Panc1 (cell line): Measurements from ENCODE around the gene SAMD9L. TPM values are rescaled to one million over a fixed set of nuclear protein-coding genes. Genes with fewer than 3 reads are reported as not detected.

Source experiments
- ATAC-seq: fragments of 200-7000 bp; cut with Tn5 transposase; 2 replicates; pipeline ENCODE4 v1.9.1; 2020; ENCODE audit warnings: mild to moderate bottlenecking, moderate library complexity
- BruUV-seq: library from RNA; stranded (reverse); fragments of 400-500 nt; replicated peaks from 2 replicates; lab custom pipeline; 2021; lab: Mats Ljungman, UMichigan
- CTCF ChIA-PET: fragments of 300-600 bp; sonication (Branson Sonifier 250); formaldehyde crosslinking; loops from one replicate; lab custom pipeline; 2022; ENCODE audit warnings: antibody characterized with exemption; lab: Charles Lee
- POLR2A ChIA-PET: fragments of 300-600 bp; sonication (Branson Sonifier 250); formaldehyde crosslinking; loops from one replicate; lab custom pipeline; 2022; ENCODE audit warnings: antibody characterized with exemption; lab: Charles Lee
- DNase-seq: peaks from one replicate; pipeline ENCODE4 v3.0.0-alpha.2; 2010; ENCODE audit warnings: low read depth, low spot score
- H3K27ac ChIP-seq: 2 replicates; pipeline ENCODE4 v1.5.1; 2011; ENCODE audit warnings: mild to moderate bottlenecking, low read length, inconsistent platforms
- H3K27me3 ChIP-seq: fragments of 200-500 bp; sonication (Bioruptor generic); 2 replicates; pipeline ENCODE4 v1.6.0; 2014; ENCODE audit warnings: low read length, inconsistent platforms; ENCODE audit not compliant: control insufficient read depth, insufficient read depth
- H3K36me3 ChIP-seq: fragments of 200-500 bp; sonication (Bioruptor generic); 2 replicates; pipeline ENCODE4 v1.5.1; 2014; ENCODE audit warnings: inconsistent platforms, mild to moderate bottlenecking, low read length, moderate library complexity; ENCODE audit not compliant: control insufficient read depth, insufficient read depth
- H3K4me1 ChIP-seq: 2 replicates; pipeline ENCODE4 v1.5.1; 2011; ENCODE audit warnings: inconsistent platforms, mild to moderate bottlenecking, low read length, moderate library complexity; ENCODE audit not compliant: control insufficient read depth, insufficient read depth
- H3K4me3 ChIP-seq, 2 experiments: 2 replicates each; pipeline ENCODE4 v1.5.1; 2011 to 2012; ENCODE audit warnings: low read depth in 2 of 2, low read length in 2 of 2, mild to moderate bottlenecking in 2 of 2, inconsistent platforms in 1 of 2, moderate library complexity in 1 of 2
- H3K9me3 ChIP-seq: fragments of 200-500 bp; sonication (Bioruptor generic); 2 replicates; pipeline ENCODE4 v1.5.1; 2014; ENCODE audit warnings: low read depth, mild to moderate bottlenecking, inconsistent platforms, low read length, moderate library complexity; ENCODE audit not compliant: control insufficient read depth, insufficient read depth
- CTCF ChIP-seq: fragments of 450-650 bp; IDR thresholded peaks from 2 replicates; pipeline ENCODE4 v1.5.1; 2017; ENCODE audit warnings: mild to moderate bottlenecking
- POLR2AphosphoS5 ChIP-seq: IDR thresholded peaks from 2 replicates; pipeline ENCODE4 v1.6.1; 2012; ENCODE audit warnings: mild to moderate bottlenecking, low read depth, low read length, moderate library complexity
- SIN3A ChIP-seq: IDR thresholded peaks from 2 replicates; pipeline ENCODE4 v1.6.1; 2012; ENCODE audit warnings: low read depth, mild to moderate bottlenecking, low read length, moderate library complexity, borderline replicate concordance; ENCODE audit not compliant: insufficient read depth
- TCF7L2 ChIP-seq: IDR thresholded peaks from 2 replicates; pipeline ENCODE4 v1.6.1; 2011; ENCODE audit warnings: mild to moderate bottlenecking, low read depth, low read length, inconsistent platforms
- in situ Hi-C: cut with HindIII; loops from 2 replicates; pipeline ENCODE4 v1.10.0; 2016; ENCODE audit warnings: low sequenced_read_pairs, low pct_unique_long_range_greater_than_20kb
- intact Hi-C: fragments of 100-400 bp; cut with micrococcal nuclease; formaldehyde crosslinking; loops from one replicate; pipeline ENCODE4 v1.10.0; 2022; ENCODE audit not compliant: unreplicated experiment
- total RNA-seq: library from RNA; stranded (reverse); gene quantifications from one replicate; pipeline ENCODE4 v1.2.1, GENCODE V29; 2021; ENCODE audit not compliant: unreplicated experiment
- TF ChIP-seq, protein P1 (sequence below), 2 experiments: IDR thresholded peaks; 2 replicates each; pipeline ENCODE4 v1.6.1; 2011 to 2012; ENCODE audit warnings: low read depth in 2 of 2, control low read depth in 1 of 2, low read length in 1 of 2, mild to moderate bottlenecking in 1 of 2, moderate library complexity in 1 of 2; ENCODE audit not compliant: insufficient read depth in 1 of 2

Gene SAMD9L
- total RNA-seq, 1 experiment from 2014 or later, result 1.3 TPM

DNA sequence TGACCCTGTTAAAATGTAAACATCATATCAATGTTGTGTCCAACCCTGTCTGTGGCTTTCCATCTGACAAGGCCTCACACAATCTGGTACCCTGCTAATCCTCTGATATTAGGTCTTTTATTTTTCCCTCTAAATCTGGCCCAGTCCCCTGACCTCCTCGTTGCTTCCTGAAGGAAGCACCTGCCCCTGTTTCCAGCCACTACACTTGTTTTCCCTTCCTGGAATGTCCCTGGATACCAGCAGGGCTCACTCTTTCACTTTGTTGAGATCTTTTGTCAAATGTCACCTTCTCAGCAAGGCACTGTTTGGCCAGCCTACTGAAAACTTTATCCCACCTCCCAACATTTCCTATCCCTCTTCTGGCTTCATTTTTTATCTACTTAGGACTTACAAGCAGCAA, 2.1 kb downstream of the SAMD9L start:
- no peaks in the 10 kb centered on the region; the same call in 1 of the 2 replicates for H3K4me1 ChIP-seq
- no peaks in the 10 kb centered on the region for H3K27me3 ChIP-seq
- no peak overlapping the region for H3K4me3 ChIP-seq
- ChIA-PET POLR2A (no interaction called here), CTCF (no interaction called here)
- no peaks in the 10 kb centered on the region for H3K9me3 ChIP-seq
- H3K36me3 ChIP-seq, result no peaks in the 10 kb centered on the region
- no peak for ATAC-seq
- TF ChIP-seq, protein P1, sequence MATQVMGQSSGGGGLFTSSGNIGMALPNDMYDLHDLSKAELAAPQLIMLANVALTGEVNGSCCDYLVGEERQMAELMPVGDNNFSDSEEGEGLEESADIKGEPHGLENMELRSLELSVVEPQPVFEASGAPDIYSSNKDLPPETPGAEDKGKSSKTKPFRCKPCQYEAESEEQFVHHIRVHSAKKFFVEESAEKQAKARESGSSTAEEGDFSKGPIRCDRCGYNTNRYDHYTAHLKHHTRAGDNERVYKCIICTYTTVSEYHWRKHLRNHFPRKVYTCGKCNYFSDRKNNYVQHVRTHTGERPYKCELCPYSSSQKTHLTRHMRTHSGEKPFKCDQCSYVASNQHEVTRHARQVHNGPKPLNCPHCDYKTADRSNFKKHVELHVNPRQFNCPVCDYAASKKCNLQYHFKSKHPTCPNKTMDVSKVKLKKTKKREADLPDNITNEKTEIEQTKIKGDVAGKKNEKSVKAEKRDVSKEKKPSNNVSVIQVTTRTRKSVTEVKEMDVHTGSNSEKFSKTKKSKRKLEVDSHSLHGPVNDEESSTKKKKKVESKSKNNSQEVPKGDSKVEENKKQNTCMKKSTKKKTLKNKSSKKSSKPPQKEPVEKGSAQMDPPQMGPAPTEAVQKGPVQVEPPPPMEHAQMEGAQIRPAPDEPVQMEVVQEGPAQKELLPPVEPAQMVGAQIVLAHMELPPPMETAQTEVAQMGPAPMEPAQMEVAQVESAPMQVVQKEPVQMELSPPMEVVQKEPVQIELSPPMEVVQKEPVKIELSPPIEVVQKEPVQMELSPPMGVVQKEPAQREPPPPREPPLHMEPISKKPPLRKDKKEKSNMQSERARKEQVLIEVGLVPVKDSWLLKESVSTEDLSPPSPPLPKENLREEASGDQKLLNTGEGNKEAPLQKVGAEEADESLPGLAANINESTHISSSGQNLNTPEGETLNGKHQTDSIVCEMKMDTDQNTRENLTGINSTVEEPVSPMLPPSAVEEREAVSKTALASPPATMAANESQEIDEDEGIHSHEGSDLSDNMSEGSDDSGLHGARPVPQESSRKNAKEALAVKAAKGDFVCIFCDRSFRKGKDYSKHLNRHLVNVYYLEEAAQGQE (IDR thresholded peaks at IDR 0.05; ENCODE audit: insufficient read depth in 1 of 2, low read depth in 2 of 2, low read length in 1 of 2), result no peak
- TF ChIP-seq SIN3A (no peak), POLR2AphosphoS5 (no peak), CTCF (no peak), TCF7L2 (no peak)
- intact Hi-C loops, result no loop called here
- BruUV-seq, result no TSS peak
- in situ Hi-C loops, result no loop called here
- no peak overlapping the region for H3K27ac ChIP-seq
- no peak for DNase-seq

- H3K27ac ChIP-seq, result no peak overlapping the region
- ATAC-seq (no peak), DNase-seq (no peak)
- BruUV-seq, result no TSS peak
- ChIA-PET POLR2A (no interaction called here), CTCF (no interaction called here)
- H3K4me1 ChIP-seq, result no peaks in the 10 kb centered on the region; the same call in 1 of the 2 replicates
- intact Hi-C loops, result no loop called here
- TF ChIP-seq CTCF, result no peak
- no peak for TF ChIP-seq SIN3A
- no peak for TF ChIP-seq POLR2AphosphoS5
- TF ChIP-seq, protein P1 (IDR thresholded peaks at IDR 0.05; ENCODE audit: insufficient read depth in 1 of 2, low read depth in 2 of 2, low read length in 1 of 2), result no peak
- no peak for TF ChIP-seq TCF7L2
- H3K36me3 ChIP-seq, result no peaks in the 10 kb centered on the region
- in situ Hi-C loops, result no loop called here
- no peak overlapping the region for H3K4me3 ChIP-seq
- no peaks in the 10 kb centered on the region for H3K27me3 ChIP-seq
- H3K9me3 ChIP-seq, result no peaks in the 10 kb centered on the region
Observed at GRCh38 chr7:93145354-93145753, 2.8 kb downstream of the SAMD9L start.
